H1 (cell line): Measurements from ENCODE around the gene MROH2A. TPM values are rescaled to one million over a fixed set of nuclear protein-coding genes. Genes with fewer than 3 reads are reported as not detected.

ENCODE experiments used
- CTCF ChIA-PET: fragments of 300-600 bp; sonication (Branson Sonifier 250); formaldehyde crosslinking; loops from one replicate; lab custom pipeline; 2021; ENCODE audit not compliant: partially characterized antibody; lab: Charles Lee
- POLR2A ChIA-PET: fragments of 300-600 bp; sonication (Branson Sonifier 250); formaldehyde crosslinking; loops from one replicate; lab custom pipeline; 2021; ENCODE audit warnings: inconsistent platforms; ENCODE audit not compliant: partially characterized antibody; lab: Charles Lee
- DNase-seq, 2 experiments: peaks; one replicate each; pipeline versions ENCODE4 v3.0.0 to v3.0.0-alpha.2; 2010 to 2022; ENCODE audit warnings: low spot score in 2 of 2, low read depth in 1 of 2, mixed read lengths in 1 of 2
- FAIRE-seq: peaks from 2 replicates; lab custom pipeline; 2011; peaks lifted over from hg19 to GRCh38; lab: Jason Lieb, UNC
- H2AFZ ChIP-seq: 2 replicates; pipeline ENCODE4 v1.8.1; 2012; ENCODE audit warnings: low read length, inconsistent platforms
- H2AK5ac ChIP-seq: 2 replicates; pipeline ENCODE4 v1.6.1; 2013; ENCODE audit warnings: low read depth, low read length
- H2BK120ac ChIP-seq: replicated peaks from 2 replicates; pipeline ENCODE3; 2013; ENCODE audit warnings: low read depth, low read length, inconsistent platforms
- H2BK12ac ChIP-seq: 2 replicates; pipeline ENCODE4 v1.6.1; 2013; ENCODE audit warnings: low read depth, low read length
- H2BK15ac ChIP-seq: 2 replicates; pipeline ENCODE4 v1.6.1; 2013; ENCODE audit warnings: low read length
- H2BK20ac ChIP-seq: 2 replicates; pipeline ENCODE4 v1.6.1; 2013; ENCODE audit warnings: low read length
- H2BK5ac ChIP-seq: 2 replicates; pipeline ENCODE4 v1.6.1; 2013; ENCODE audit warnings: low read depth, low read length
- H3K14ac ChIP-seq: 2 replicates; pipeline ENCODE4 v1.6.1; 2013; ENCODE audit warnings: inconsistent platforms; ENCODE audit not compliant: insufficient read length
- H3K18ac ChIP-seq: 2 replicates; pipeline ENCODE4 v1.6.1; 2013; ENCODE audit warnings: low read length; ENCODE audit errors: extremely low read depth
- H3K23ac ChIP-seq: 2 replicates; pipeline ENCODE4 v1.6.1; 2013; ENCODE audit warnings: inconsistent platforms; ENCODE audit not compliant: insufficient read length
- H3K23me2 ChIP-seq: 2 replicates; pipeline ENCODE4 v1.6.1; 2013; ENCODE audit warnings: low read depth, low read length
- H3K27ac ChIP-seq: 2 replicates; pipeline ENCODE4 v1.6.1; 2011; ENCODE audit warnings: low read depth, low read length, inconsistent platforms
- H3K27me3 ChIP-seq, 4 experiments: replicated peaks in 1 of 4; 1 replicate in 1 of 4; 2 replicates in 3 of 4; pipeline versions ENCODE4 v1.6.1 to v1.8.1; 2011 to 2013; ENCODE audit warnings: low read length in 3 of 4, mild to moderate bottlenecking in 3 of 4, inconsistent platforms in 2 of 4, mixed read lengths in 2 of 4, moderate library complexity in 1 of 4; ENCODE audit not compliant: control insufficient read depth in 3 of 4, insufficient read depth in 3 of 4; ENCODE audit errors: extremely low read depth in 1 of 4
- H3K36me3 ChIP-seq, 4 experiments: 2 replicates each; pipeline versions ENCODE4 v1.6.1 to v1.8.1; 2011 to 2013; ENCODE audit warnings: mild to moderate bottlenecking in 4 of 4, low read length in 3 of 4, moderate library complexity in 2 of 4, control low read depth in 1 of 4, inconsistent platforms in 1 of 4; ENCODE audit not compliant: insufficient read depth in 4 of 4, control insufficient read depth in 2 of 4
- H3K4ac ChIP-seq: replicated peaks from 2 replicates; pipeline ENCODE3; 2013; ENCODE audit warnings: low read length, low read depth, mixed read lengths, inconsistent platforms; ENCODE audit not compliant: insufficient read length
- H3K4me1 ChIP-seq, 4 experiments: replicated peaks in 1 of 4; 1 replicate in 1 of 4; 2 replicates in 3 of 4; pipeline versions ENCODE4 v1.6.1 to v1.8.1; 2011 to 2013; ENCODE audit warnings: low read length in 3 of 4, inconsistent platforms in 2 of 4, mixed read lengths in 1 of 4; ENCODE audit not compliant: insufficient read depth in 4 of 4, control insufficient read depth in 3 of 4
- H3K4me2 ChIP-seq, 2 experiments: 2 replicates each; pipeline versions ENCODE4 v1.6.1 to v1.8.1; 2011 to 2013; ENCODE audit warnings: low read depth in 2 of 2, low read length in 2 of 2, control low read depth in 1 of 2, inconsistent platforms in 1 of 2, mild to moderate bottlenecking in 1 of 2; ENCODE audit not compliant: insufficient read depth in 1 of 2
- H3K4me3 ChIP-seq, 4 experiments: fragments of 200-600, 300-600 bp in 1 of 4; sonication (generic), shearing (Covaris generic), sonication (Bioruptor Twin) in 1 of 4; 2 replicates each; pipeline versions ENCODE4 v1.5.1 to v1.8.1; 2011 to 2016; ENCODE audit warnings: low read length in 4 of 4, low read depth in 3 of 4, control low read depth in 2 of 4, inconsistent platforms in 2 of 4, mild to moderate bottlenecking in 2 of 4, mixed read lengths in 1 of 4, moderate library complexity in 1 of 4; ENCODE audit not compliant: insufficient read depth in 2 of 4; ENCODE audit errors: extremely low read depth in 1 of 4
- H3K56ac ChIP-seq: replicated peaks from 2 replicates; pipeline ENCODE3; 2013; ENCODE audit warnings: low read depth, mild to moderate bottlenecking, mixed read lengths, low read length, inconsistent platforms; ENCODE audit not compliant: insufficient read length
- H3K79me1 ChIP-seq: 2 replicates; pipeline ENCODE4 v1.6.1; 2013; ENCODE audit warnings: low read depth, low read length, control low read depth
- H3K79me2 ChIP-seq, 2 experiments: 2 replicates each; pipeline versions ENCODE4 v1.6.1 to v1.8.1; 2012 to 2013; ENCODE audit warnings: low read length in 2 of 2, mild to moderate bottlenecking in 2 of 2, inconsistent platforms in 1 of 2; ENCODE audit not compliant: insufficient read depth in 2 of 2, control insufficient read depth in 1 of 2
- H3K9ac ChIP-seq, 4 experiments: replicated peaks in 1 of 4; 1 replicate in 1 of 4; 2 replicates in 3 of 4; pipeline versions ENCODE4 v1.6.1 to v1.8.1; 2011 to 2013; ENCODE audit warnings: low read depth in 3 of 4, low read length in 3 of 4, control low read depth in 2 of 4, mild to moderate bottlenecking in 2 of 4, moderate library complexity in 2 of 4, inconsistent platforms in 1 of 4; ENCODE audit errors: extremely low read depth in 1 of 4
- H3K9me3 ChIP-seq, 2 experiments: 2 replicates each; pipeline versions ENCODE4 v1.6.1 to v1.8.1; 2012 to 2013; ENCODE audit warnings: mild to moderate bottlenecking in 2 of 2, moderate library complexity in 2 of 2, control low read depth in 1 of 2, inconsistent platforms in 1 of 2, low read depth in 1 of 2, low read length in 1 of 2, mixed read lengths in 1 of 2; ENCODE audit not compliant: insufficient read depth in 2 of 2
- H4K20me1 ChIP-seq, 2 experiments: replicated peaks in 1 of 2; 2 replicates each; pipeline versions ENCODE3 to v1.8.1; 2011 to 2013; ENCODE audit warnings: inconsistent platforms in 2 of 2, low read length in 2 of 2, mild to moderate bottlenecking in 1 of 2; ENCODE audit not compliant: insufficient read depth in 2 of 2, control insufficient read depth in 1 of 2
- H4K5ac ChIP-seq: 2 replicates; pipeline ENCODE4 v1.6.1; 2013; ENCODE audit warnings: low read length, low read depth, mixed read lengths, inconsistent platforms; ENCODE audit not compliant: insufficient read length
- H4K8ac ChIP-seq: 2 replicates; pipeline ENCODE4 v1.8.0; 2013; ENCODE audit warnings: mild to moderate bottlenecking, moderate library complexity, low read length, inconsistent platforms; ENCODE audit not compliant: insufficient read depth; ENCODE audit errors: extremely low read depth
- H4K91ac ChIP-seq: replicated peaks from 2 replicates; pipeline ENCODE3; 2013; ENCODE audit warnings: low read length, mixed read lengths, inconsistent platforms; ENCODE audit not compliant: insufficient read length
- SUZ12 ChIP-seq: fragments of 200-600 bp; sonication (generic); IDR thresholded peaks from 2 replicates; pipeline ENCODE4 v1.6.1; 2012; ENCODE audit warnings: mild to moderate bottlenecking, inconsistent platforms, low read length, moderate library complexity, mixed read lengths
- WGBS, 2 experiments: shearing (Covaris generic) in 1 of 2; methylation state at CpG; one replicate each; pipeline versions ENCODE4 v1.1.6 to v1.1.7; 2013 to 2015; ENCODE audit warnings: low lambda C conversion rate in 2 of 2, mixed read lengths in 2 of 2, inconsistent platforms in 1 of 2, low coverage in 1 of 2, missing lambda C conversion rate in 1 of 2; ENCODE audit not compliant: insufficient replicate concordance in 2 of 2, insufficient coverage in 1 of 2, insufficient read length in 1 of 2; ENCODE audit errors: extremely low coverage in 1 of 2, missing lambda C conversion rate in 1 of 2; 5-methylcytosine and 5-hydroxymethylcytosine counted together
- polyA plus RNA-seq, 7 experiments: library from polyadenylated mRNA; depleted of rRNA in 3 of 7; stranded (reverse) in 5 of 7; unstranded in 2 of 7; fragments of >200 nt in 5 of 7; fragments of 200-250 nt in 2 of 7; gene quantifications; 1 replicate in 5 of 7; 2 replicates in 1 of 7; 4 replicates in 1 of 7; pipeline versions ENCODE4 v1.2.1 to v1.2.3, GENCODE V29; 2011 to 2013; ENCODE audit warnings: missing spikeins in 2 of 7, mixed read lengths in 2 of 7
- total RNA-seq: library from RNA; stranded (reverse); fragmentation: NEBNext Ultra II Directional; extraction: Animal tissue kit (Norgen Biotek cat#: 25700); gene quantifications from 2 replicates; pipeline ENCODE4 v1.2.1, GENCODE V29; 2021

Gene MROH2A
- total and polyA plus RNA-seq, 2 of the 8 experiments (the other 6 are each of a cell fraction or from before 2014, with no cell fraction given) = not detected

DNA sequence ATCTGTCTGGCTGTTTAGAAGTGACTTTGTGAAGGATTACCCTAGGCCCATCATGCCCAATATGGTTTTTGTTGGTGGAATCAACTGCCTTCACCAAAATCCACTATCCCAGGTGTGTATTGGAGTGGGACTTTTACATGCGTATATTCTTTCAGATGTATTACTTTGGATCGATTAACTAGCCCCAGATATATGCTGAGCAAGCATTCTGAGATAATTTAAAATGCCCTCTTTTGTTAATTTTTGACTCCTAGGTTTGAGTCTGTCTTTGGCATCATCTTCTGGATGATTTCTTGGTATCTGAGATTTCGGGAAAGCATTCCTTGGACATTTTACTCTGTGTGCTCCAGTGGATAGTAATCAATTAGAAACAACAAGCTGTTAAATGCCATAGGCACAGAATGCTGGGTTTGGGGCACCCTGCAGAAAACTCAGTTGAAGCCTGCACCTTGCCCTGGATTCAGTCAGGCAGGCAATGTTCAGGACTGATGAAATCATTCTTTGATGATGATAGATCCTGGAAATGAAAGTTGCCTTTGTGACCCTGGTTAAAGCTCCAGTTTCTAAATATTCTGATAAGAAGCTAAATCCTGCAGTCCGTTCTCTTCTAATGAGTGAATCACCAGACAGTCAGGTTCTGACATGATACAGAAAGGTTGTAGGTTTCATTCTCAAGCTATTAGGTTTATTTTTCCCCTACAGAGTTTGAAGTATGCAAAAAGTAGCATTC, 16.9 kb upstream of the MROH2A start:
- Histone ChIP-seq H3K18ac (no peak overlapping the region), H3K27me3 (no peaks in the 10 kb centered on the region), H2BK15ac (no peak overlapping the region), H2BK5ac (no peak overlapping the region), H3K14ac (no peak overlapping the region), H3K79me1 (no peaks in the 10 kb centered on the region), H3K9ac (no peak overlapping the region), H2BK20ac (no peak overlapping the region), H3K27ac (no peak overlapping the region), H4K8ac (no peak overlapping the region), H2BK120ac (no peak overlapping the region), H3K56ac (no peak overlapping the region), H3K23ac (no peak overlapping the region), H3K4me2 (no peak overlapping the region), H3K36me3 (no peaks in the 10 kb centered on the region), H4K20me1 (no peaks in the 10 kb centered on the region), H3K79me2 (no peaks in the 10 kb centered on the region), H3K4ac (no peak overlapping the region), H4K91ac (no peak overlapping the region)
- FAIRE-seq (no peak), DNase-seq (no peak)
- POLR2A ChIA-PET = no interaction called here
- TF ChIP-seq SUZ12 = no peak
- TF ChIP-seq, all 59 proteins: peak for 0
- no peaks in the 10 kb centered on the region; a peak in 1 of 4 replicates for H3K9me3 ChIP-seq
- 89% methylated on average over 4 of the region's 4 CpGs; no CpG with 5 or more reads in 1 of the 2 experiments for WGBS, 2 experiments
- H3K4me1 ChIP-seq = no peaks in the 10 kb centered on the region
- no peak overlapping the region for H3K4me3 ChIP-seq
- H4K5ac ChIP-seq = no peak overlapping the region
- no peaks in the 10 kb centered on the region for H3K23me2 ChIP-seq
- CTCF ChIA-PET = interaction anchor here (1.4 kb wide), 1 partner anchor 10 kb away, joined by 4 read pairs; no protein-coding TSS in a partner anchor
- no peak overlapping the region for H2AK5ac ChIP-seq
- H2BK12ac ChIP-seq = no peak overlapping the region
- no peak overlapping the region for H2AFZ ChIP-seq
